CD14-positive monocyte (primary cell): ENCODE data around the gene CCDC106. TPM values are rescaled to one million over a fixed set of nuclear protein-coding genes. Genes with fewer than 3 reads are reported as not detected.

Experiments used
- DNase-seq, 3 donors: peaks; one replicate each; pipeline ENCODE4 v3.0.0-alpha.2; 2011 to 2022
- H2AFZ ChIP-seq: 2 replicates; pipeline ENCODE4 v1.6.0; 2012; ENCODE audit warnings: mild to moderate bottlenecking, low read depth, low read length, inconsistent platforms; ENCODE audit not compliant: insufficient read depth, poor library complexity, severe bottlenecking
- H3K27ac ChIP-seq, 2 donors: 1 replicate in 1 of 2; 2 replicates in 1 of 2; pipeline ENCODE4 v1.5.1; 2012 to 2013; ENCODE audit warnings: low read length in 2 of 2, control low read depth in 1 of 2, inconsistent platforms in 1 of 2, low read depth in 1 of 2, mild to moderate bottlenecking in 1 of 2
- H3K27me3 ChIP-seq, 2 donors: one replicate each; pipeline versions ENCODE4 v1.6.0 to v1.6.1; 2011 to 2013; ENCODE audit warnings: low read length in 2 of 2; ENCODE audit not compliant: control insufficient read depth in 2 of 2, insufficient read depth in 2 of 2
- H3K36me3 ChIP-seq, 2 donors: replicated peaks in 1 of 2; 1 replicate in 1 of 2; 2 replicates in 1 of 2; pipeline versions ENCODE4 v1.5.1 to v1.6.1; 2012 to 2013; ENCODE audit warnings: low read length in 2 of 2, control low read depth in 1 of 2, inconsistent platforms in 1 of 2, mild to moderate bottlenecking in 1 of 2; ENCODE audit not compliant: insufficient read depth in 2 of 2, control insufficient read depth in 1 of 2
- H3K4me1 ChIP-seq, 2 donors: 1 replicate in 1 of 2; 2 replicates in 1 of 2; pipeline versions ENCODE4 v1.5.1 to v1.6.1; 2012 to 2013; ENCODE audit warnings: low read length in 2 of 2, control low read depth in 1 of 2, inconsistent platforms in 1 of 2, mild to moderate bottlenecking in 1 of 2, moderate library complexity in 1 of 2; ENCODE audit not compliant: insufficient read depth in 2 of 2, control insufficient read depth in 1 of 2
- H3K4me2 ChIP-seq: replicated peaks from 2 replicates; pipeline ENCODE3; 2012; ENCODE audit warnings: low read length, moderate library complexity, mild to moderate bottlenecking; ENCODE audit not compliant: poor library complexity, severe bottlenecking; ENCODE audit errors: extremely low read depth
- H3K4me3 ChIP-seq, 3 experiments: fragments of 200-600 bp in 1 of 3; sonication (generic) in 1 of 3; replicated peaks in 1 of 3; 1 replicate in 2 of 3; 2 replicates in 1 of 3; pipeline ENCODE4 v1.5.1; 2011 to 2013; ENCODE audit warnings: low read length in 3 of 3, mild to moderate bottlenecking in 3 of 3, control low read depth in 2 of 3, low read depth in 2 of 3, inconsistent platforms in 1 of 3, moderate library complexity in 1 of 3
- H3K79me2 ChIP-seq: 2 replicates; pipeline ENCODE4 v1.6.0; 2012; ENCODE audit warnings: mild to moderate bottlenecking, control low read depth, inconsistent platforms, low read length, moderate library complexity; ENCODE audit not compliant: insufficient read depth
- H3K9ac ChIP-seq: 2 replicates; pipeline ENCODE4 v1.6.0; 2017; ENCODE audit warnings: low read length, mild to moderate bottlenecking; ENCODE audit not compliant: insufficient read depth, poor library complexity, severe bottlenecking
- H3K9me3 ChIP-seq, 2 donors: replicated peaks in 1 of 2; 1 replicate in 1 of 2; 2 replicates in 1 of 2; pipeline versions ENCODE4 v1.5.1 to v1.6.1; 2012 to 2013; ENCODE audit warnings: low read length in 2 of 2, control low read depth in 1 of 2; ENCODE audit not compliant: control insufficient read depth in 1 of 2, insufficient read depth in 1 of 2
- H4K20me1 ChIP-seq: 2 replicates; pipeline ENCODE4 v1.6.0; 2012; ENCODE audit warnings: mild to moderate bottlenecking, low read length, control low read depth, moderate library complexity; ENCODE audit not compliant: insufficient read depth
- H3K27ac Mint-ChIP-seq, 7 donors: one replicate each; pipeline ENCODE4 v1.8.0; 2020; ENCODE audit warnings: mild to moderate bottlenecking in 7 of 7, mixed read lengths in 7 of 7, moderate library complexity in 6 of 7, inconsistent platforms in 2 of 7
- H3K27me3 Mint-ChIP-seq, 3 donors: one replicate each; pipeline ENCODE4 v1.8.0; 2021 to 2022; ENCODE audit warnings: low read depth in 3 of 3, mild to moderate bottlenecking in 3 of 3, mixed read lengths in 3 of 3, moderate library complexity in 3 of 3, inconsistent platforms in 1 of 3
- H3K36me3 Mint-ChIP-seq, 2 donors: one replicate each; pipeline ENCODE4 v1.8.0; 2020; ENCODE audit warnings: mixed read lengths in 2 of 2, inconsistent platforms in 1 of 2, mild to moderate bottlenecking in 1 of 2
- H3K4me1 Mint-ChIP-seq: one replicate; pipeline ENCODE4 v1.8.0; 2020; ENCODE audit warnings: mild to moderate bottlenecking, mixed read lengths
- H3K4me3 Mint-ChIP-seq, 2 donors: one replicate each; pipeline ENCODE4 v1.8.0; 2020; ENCODE audit warnings: mild to moderate bottlenecking in 2 of 2, mixed read lengths in 2 of 2, moderate library complexity in 1 of 2
- H3K9me3 Mint-ChIP-seq, 7 donors: one replicate each; pipeline ENCODE4 v1.8.0; 2020 to 2022; ENCODE audit warnings: mixed read lengths in 7 of 7, mild to moderate bottlenecking in 6 of 7, moderate library complexity in 6 of 7, inconsistent platforms in 2 of 7
- WGBS: methylation state at CpG from one replicate; pipeline ENCODE4 v1.1.5; 2013; ENCODE audit warnings: missing lambda C conversion rate; ENCODE audit not compliant: insufficient coverage; 5-methylcytosine and 5-hydroxymethylcytosine counted together
- intact Hi-C, 2 donors: fragments of 100-400 bp; cut with micrococcal nuclease; formaldehyde crosslinking; loops; one replicate each; pipeline versions ENCODE4 v1.15.0 to v1.15.1; 2023
- polyA plus RNA-seq, 3 donors: library from polyadenylated mRNA; depleted of rRNA in 1 of 3; unstranded in 2 of 3; stranded (reverse) in 1 of 3; fragments of 300-500 nt in 2 of 3; fragments of >200 nt in 1 of 3; fragmentation: Illumina TruSeq in 2 of 3; gene quantifications; 1 replicate in 2 of 3; 2 replicates in 1 of 3; pipeline ENCODE4 v1.2.3, GENCODE V29; 2012 to 2021
- TF ChIP-seq, protein P1 (sequence below): fragments of 200-600 bp; IDR thresholded peaks from one replicate; pipeline ENCODE4 v1.8.0; 2022; ENCODE audit warnings: antibody characterized with exemption, mild to moderate bottlenecking

The CCDC106 gene
- polyA plus RNA-seq, 3 donors: 0.74 to 2.4 (median 1.2) TPM

GRCh38 chr19:55672418-55672817, 24.4 kb downstream of the CCDC106 start:
- peaks cover 44 to 57% of the 10 kb centered on the region in 2 donors for H3K36me3 ChIP-seq
- H3K27me3 ChIP-seq: no peaks in the 10 kb centered on the region
- H4K20me1 ChIP-seq: peaks cover 86% of the 10 kb centered on the region
- H3K4me3 ChIP-seq: no peak overlapping the region
- Mint-ChIP-seq H3K36me3 (peaks cover 58 to 75% of the 10 kb centered on the region in 2 donors), H3K4me3 (no peak overlapping the region), H3K27me3 (no peaks in the 10 kb centered on the region), H3K27ac (peak overlapping the region in 5 of 7 donors; percentile 25 to 79 (median 49)), H3K4me1 (peaks cover 32% of the 10 kb centered on the region), H3K9me3 (peaks cover 0 to 2% (median 0%) of the 10 kb centered on the region in 7 donors)
- TF ChIP-seq, protein P1, sequence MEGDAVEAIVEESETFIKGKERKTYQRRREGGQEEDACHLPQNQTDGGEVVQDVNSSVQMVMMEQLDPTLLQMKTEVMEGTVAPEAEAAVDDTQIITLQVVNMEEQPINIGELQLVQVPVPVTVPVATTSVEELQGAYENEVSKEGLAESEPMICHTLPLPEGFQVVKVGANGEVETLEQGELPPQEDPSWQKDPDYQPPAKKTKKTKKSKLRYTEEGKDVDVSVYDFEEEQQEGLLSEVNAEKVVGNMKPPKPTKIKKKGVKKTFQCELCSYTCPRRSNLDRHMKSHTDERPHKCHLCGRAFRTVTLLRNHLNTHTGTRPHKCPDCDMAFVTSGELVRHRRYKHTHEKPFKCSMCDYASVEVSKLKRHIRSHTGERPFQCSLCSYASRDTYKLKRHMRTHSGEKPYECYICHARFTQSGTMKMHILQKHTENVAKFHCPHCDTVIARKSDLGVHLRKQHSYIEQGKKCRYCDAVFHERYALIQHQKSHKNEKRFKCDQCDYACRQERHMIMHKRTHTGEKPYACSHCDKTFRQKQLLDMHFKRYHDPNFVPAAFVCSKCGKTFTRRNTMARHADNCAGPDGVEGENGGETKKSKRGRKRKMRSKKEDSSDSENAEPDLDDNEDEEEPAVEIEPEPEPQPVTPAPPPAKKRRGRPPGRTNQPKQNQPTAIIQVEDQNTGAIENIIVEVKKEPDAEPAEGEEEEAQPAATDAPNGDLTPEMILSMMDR: no peak
- WGBS: no CpG with 5 or more reads among the region's 5 CpGs
- peaks cover 25% of the 10 kb centered on the region in 2 donors for H3K4me1 ChIP-seq
- H3K27ac ChIP-seq: no peak overlapping the region
- no peaks in the 10 kb centered on the region for H3K9me3 ChIP-seq
- H2AFZ ChIP-seq: no peak overlapping the region
- no peak for DNase-seq
- H3K4me2 ChIP-seq: no peak overlapping the region
- H3K9ac ChIP-seq: no peak overlapping the region
- intact Hi-C loops: no loop called here
- peaks cover 87% of the 10 kb centered on the region for H3K79me2 ChIP-seq

- Histone ChIP-seq H3K9ac (no peak overlapping the region), H3K27me3 (no peaks in the 10 kb centered on the region), H3K4me1 (peaks cover 35% of the 10 kb centered on the region in 2 donors), H4K20me1 (peaks cover 81% of the 10 kb centered on the region), H3K4me2 (no peak overlapping the region), H3K4me3 (no peak overlapping the region), H3K79me2 (peaks cover 86% of the 10 kb centered on the region), H2AFZ (no peak overlapping the region), H3K27ac (peak overlapping the region; percentile 35 to 58), H3K9me3 (no peaks in the 10 kb centered on the region), H3K36me3 (peaks cover 36 to 49% of the 10 kb centered on the region in 2 donors)
- intact Hi-C loops: no loop called here
- H3K9me3 Mint-ChIP-seq: peaks cover 0 to 2% (median 0%) of the 10 kb centered on the region in 7 donors
- H3K36me3 Mint-ChIP-seq: peaks cover 54 to 67% of the 10 kb centered on the region in 2 donors
- whole genome bisulfite sequencing: 100% methylated on average over 1 of the region's 9 CpGs
- no peak overlapping the region for H3K4me3 Mint-ChIP-seq
- H3K4me1 Mint-ChIP-seq: peaks cover 41% of the 10 kb centered on the region
- H3K27ac Mint-ChIP-seq: peak overlapping the region; percentile 60 to 91 (median 85)
- DNase-seq: no peak
- no peaks in the 10 kb centered on the region for H3K27me3 Mint-ChIP-seq
- TF ChIP-seq, protein P1: no peak
Observed at GRCh38 chr19:55673465-55673864, 25.5 kb downstream of the CCDC106 start.
